ENCODE measurements around the gene ZFAND3. TPM values are rescaled to one million over a fixed set of nuclear protein-coding genes. Genes with fewer than 3 reads are reported as not detected.

ZFAND3 gene, protein sequence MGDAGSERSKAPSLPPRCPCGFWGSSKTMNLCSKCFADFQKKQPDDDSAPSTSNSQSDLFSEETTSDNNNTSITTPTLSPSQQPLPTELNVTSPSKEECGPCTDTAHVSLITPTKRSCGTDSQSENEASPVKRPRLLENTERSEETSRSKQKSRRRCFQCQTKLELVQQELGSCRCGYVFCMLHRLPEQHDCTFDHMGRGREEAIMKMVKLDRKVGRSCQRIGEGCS
- 10 to 100 TPM; 27.5 to 29.2 TPM for total RNA-seq

DNA sequence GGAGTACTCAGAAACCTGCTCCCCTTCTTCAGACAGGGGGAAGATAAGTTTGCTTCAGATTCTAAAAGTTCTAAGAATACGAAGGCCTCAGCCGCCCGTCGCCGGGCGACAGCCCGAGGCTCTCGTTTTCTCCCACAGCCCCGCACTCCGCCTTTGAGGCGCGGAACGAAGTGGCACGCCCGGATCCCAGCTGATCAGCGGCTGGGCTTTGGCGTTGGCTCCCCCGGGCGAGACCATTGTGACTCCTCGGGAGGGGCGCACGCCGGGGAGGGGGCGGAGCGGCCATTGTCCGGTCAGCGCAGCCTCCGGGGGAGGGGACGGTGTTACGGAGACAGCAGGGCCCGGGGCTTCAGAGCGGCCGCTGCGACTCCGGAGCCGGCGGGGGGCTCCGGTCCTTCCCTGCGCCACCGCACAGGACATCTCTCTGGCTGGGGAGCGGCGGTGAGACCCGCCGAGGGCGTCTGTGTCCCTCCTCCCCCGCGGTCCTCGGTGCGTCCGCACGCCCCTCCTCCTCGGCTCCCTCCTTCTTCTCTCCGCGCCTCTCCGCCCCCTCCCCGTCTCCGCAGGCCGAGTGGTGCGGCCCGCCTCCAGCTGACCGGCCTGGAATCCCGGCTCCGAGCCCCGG lies at the start of gene ZFAND3:
Gene ZFAND3 (plus strand): TSS at position 551 of the 625 bp plus-strand sequence. CDS start 219 bp downstream, outside the sequence.
- peak within 1 kb of the TSS; percentile 99 for H3K27ac Mint-ChIP-seq
- H3K27me3 Mint-ChIP-seq (ENCODE audit: low read depth) = peaks cover 11% of the 10 kb centered on the region
- peak; percentile 86 for ATAC-seq
- no peaks in the 10 kb centered on the region for H3K9me3 Mint-ChIP-seq (ENCODE audit: insufficient read depth)
- H3K36me3 Mint-ChIP-seq (ENCODE audit: low read depth) = peaks cover 3% of the 10 kb centered on the region
- DNase-seq = peak; percentile 95
- ChIA-PET CTCF (interaction anchor here (0.7 to 1.7 kb wide), 3 partner anchors 32 to 197 kb away, joined by 3 read pairs; no protein-coding TSS in a partner anchor), POLR2A (interaction anchor here (0.7 to 2.9 kb wide), 12 partner anchors 8 to 944 kb away, joined by 3 to 19 read pairs (median 4); partner anchors contain the start of gene CCDC167)
- H3K4me1 Mint-ChIP-seq (ENCODE audit: low read depth) = peaks cover 44% of the 10 kb centered on the region
- H3K4me3 Mint-ChIP-seq = peak within 1 kb of the TSS; percentile 98

DNA sequence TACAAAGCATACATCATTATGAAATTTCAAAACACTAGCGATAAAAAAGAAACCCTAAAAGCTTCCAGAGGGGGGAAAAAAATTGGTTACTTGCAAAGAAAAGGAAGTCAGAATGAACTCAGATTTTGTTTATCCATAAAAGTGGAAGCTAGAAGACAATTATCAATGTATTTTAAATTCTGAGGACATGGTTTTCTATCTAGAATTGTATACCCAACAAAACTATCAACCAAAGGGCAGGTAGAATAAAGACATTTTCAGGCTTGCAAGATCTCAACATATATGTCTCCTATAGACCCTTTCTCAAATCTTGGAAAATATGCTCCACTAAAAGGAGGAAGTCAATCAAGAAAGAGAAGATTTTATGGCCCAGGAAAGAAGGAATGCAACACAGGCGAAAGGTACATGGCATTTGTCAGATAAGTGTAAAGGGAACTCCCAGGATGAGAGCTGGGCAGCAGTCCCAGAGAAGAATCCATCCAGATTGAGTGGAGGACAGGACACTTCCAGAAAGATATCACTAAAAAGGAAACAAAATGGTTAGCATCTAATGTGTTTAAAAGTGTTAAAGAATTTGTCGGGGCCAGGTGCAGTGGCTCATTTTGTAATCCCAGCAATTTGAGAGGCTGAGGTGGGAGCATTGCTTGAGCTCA lies 45.4 kb upstream of the ZFAND3 start:
- CTCF ChIA-PET = no interaction called here
- ATAC-seq = no peak
- no peaks in the 10 kb centered on the region for H3K36me3 Mint-ChIP-seq (ENCODE audit: low read depth)

DNA sequence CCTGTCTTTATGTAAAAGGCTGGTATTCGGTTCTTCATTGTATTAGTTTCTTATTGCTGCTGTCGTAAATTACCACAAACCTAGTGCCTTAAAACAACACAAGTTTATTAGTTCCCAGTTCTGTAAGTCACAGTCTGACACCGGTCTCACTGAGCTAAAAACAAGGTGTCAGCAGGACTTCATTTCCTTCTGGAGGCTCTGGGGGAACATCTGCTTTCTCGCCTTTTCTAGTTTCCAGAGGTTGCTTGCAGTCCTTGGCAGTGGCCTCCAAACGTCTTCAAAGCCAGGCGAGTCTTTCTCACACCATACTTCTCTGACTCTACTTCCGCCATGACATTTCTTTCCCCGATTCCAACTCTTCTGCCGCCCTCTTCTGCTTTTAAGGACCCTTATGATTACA lies 43.0 kb upstream of the ZFAND3 start:
- ATAC-seq = no peak
- no peaks in the 10 kb centered on the region for H3K36me3 Mint-ChIP-seq (ENCODE audit: low read depth)
- DNase-seq = no peak
- CTCF ChIA-PET = no interaction called here
- peaks cover 5% of the 10 kb centered on the region for H3K27me3 Mint-ChIP-seq (ENCODE audit: low read depth)
- no peaks in the 10 kb centered on the region for H3K4me1 Mint-ChIP-seq (ENCODE audit: low read depth)
- no peak overlapping the region for H3K27ac Mint-ChIP-seq
- H3K9me3 Mint-ChIP-seq (ENCODE audit: insufficient read depth) = peaks cover 10% of the 10 kb centered on the region
- H3K4me3 Mint-ChIP-seq = no peak overlapping the region
- POLR2A ChIA-PET = interaction anchor here (0.6 kb wide), 1 partner anchor 1216 kb away, joined by 3 read pairs; no protein-coding TSS in a partner anchor

More for the DNA sequence above, 45.4 kb upstream of the ZFAND3 start:
- POLR2A ChIA-PET = no interaction called here
- peaks cover 10% of the 10 kb centered on the region for H3K9me3 Mint-ChIP-seq (ENCODE audit: insufficient read depth)
- H3K4me1 Mint-ChIP-seq (ENCODE audit: low read depth) = no peaks in the 10 kb centered on the region
- no peak for DNase-seq
- no peak overlapping the region for H3K27ac Mint-ChIP-seq
- H3K4me3 Mint-ChIP-seq = no peak overlapping the region
- H3K27me3 Mint-ChIP-seq (ENCODE audit: low read depth) = peaks cover 5% of the 10 kb centered on the region

GRCh38 chr6:37777272-37777834 lies 42.2 kb upstream of the ZFAND3 start:
- POLR2A ChIA-PET = no interaction called here
- no peak overlapping the region for H3K27ac Mint-ChIP-seq

GRCh38 chr6:37779111-37779800 lies 40.3 kb upstream of the ZFAND3 start:
- H3K4me3 Mint-ChIP-seq = no peak overlapping the region
- ChIA-PET POLR2A (no interaction called here), CTCF (no interaction called here)
- DNase-seq (no peak), ATAC-seq (no peak)
- peaks cover 16% of the 10 kb centered on the region for H3K4me1 Mint-ChIP-seq (ENCODE audit: low read depth)
- H3K27ac Mint-ChIP-seq = no peak overlapping the region
- H3K27me3 Mint-ChIP-seq (ENCODE audit: low read depth) = peaks cover 14% of the 10 kb centered on the region
- H3K9me3 Mint-ChIP-seq (ENCODE audit: insufficient read depth) = peaks cover 1% of the 10 kb centered on the region
- H3K36me3 Mint-ChIP-seq (ENCODE audit: low read depth) = no peaks in the 10 kb centered on the region

More at GRCh38 chr6:37777272-37777834, 42.2 kb upstream of the ZFAND3 start:
- CTCF ChIA-PET = no interaction called here
- Mint-ChIP-seq H3K27me3 (ENCODE audit: low read depth) (peaks cover 9% of the 10 kb centered on the region), H3K36me3 (ENCODE audit: low read depth) (no peaks in the 10 kb centered on the region), H3K9me3 (ENCODE audit: insufficient read depth) (peaks cover 9% of the 10 kb centered on the region), H3K4me1 (ENCODE audit: low read depth) (no peaks in the 10 kb centered on the region), H3K4me3 (no peak overlapping the region)
- DNase-seq (no peak), ATAC-seq (no peak)

GRCh38 chr6:37779902-37780628 lies 39.5 kb upstream of the ZFAND3 start:
- Mint-ChIP-seq H3K27me3 (ENCODE audit: low read depth) (peaks cover 20% of the 10 kb centered on the region), H3K9me3 (ENCODE audit: insufficient read depth) (no peaks in the 10 kb centered on the region), H3K27ac (no peak overlapping the region), H3K4me3 (no peak overlapping the region), H3K36me3 (ENCODE audit: low read depth) (no peaks in the 10 kb centered on the region), H3K4me1 (ENCODE audit: low read depth) (peaks cover 18% of the 10 kb centered on the region)
- CTCF ChIA-PET = no interaction called here
- DNase-seq (no peak), ATAC-seq (no peak)
- POLR2A ChIA-PET = no interaction called here

- Mint-ChIP-seq H3K9me3 (ENCODE audit: insufficient read depth) (no peaks in the 10 kb centered on the region), H3K27ac (no peak overlapping the region), H3K27me3 (ENCODE audit: low read depth) (peaks cover 26% of the 10 kb centered on the region), H3K4me3 (no peak overlapping the region), H3K4me1 (ENCODE audit: low read depth) (peaks cover 18% of the 10 kb centered on the region), H3K36me3 (ENCODE audit: low read depth) (no peaks in the 10 kb centered on the region)
- no peak for ATAC-seq
- POLR2A ChIA-PET = no interaction called here
- DNase-seq = no peak
- CTCF ChIA-PET = interaction anchor here (2.5 kb wide), 1 partner anchor 10 kb away, joined by 9 read pairs; no protein-coding TSS in a partner anchor
These were observed 37.7 kb upstream of the ZFAND3 start for GRCh38 chr6:37781788-37782187.

DNA sequence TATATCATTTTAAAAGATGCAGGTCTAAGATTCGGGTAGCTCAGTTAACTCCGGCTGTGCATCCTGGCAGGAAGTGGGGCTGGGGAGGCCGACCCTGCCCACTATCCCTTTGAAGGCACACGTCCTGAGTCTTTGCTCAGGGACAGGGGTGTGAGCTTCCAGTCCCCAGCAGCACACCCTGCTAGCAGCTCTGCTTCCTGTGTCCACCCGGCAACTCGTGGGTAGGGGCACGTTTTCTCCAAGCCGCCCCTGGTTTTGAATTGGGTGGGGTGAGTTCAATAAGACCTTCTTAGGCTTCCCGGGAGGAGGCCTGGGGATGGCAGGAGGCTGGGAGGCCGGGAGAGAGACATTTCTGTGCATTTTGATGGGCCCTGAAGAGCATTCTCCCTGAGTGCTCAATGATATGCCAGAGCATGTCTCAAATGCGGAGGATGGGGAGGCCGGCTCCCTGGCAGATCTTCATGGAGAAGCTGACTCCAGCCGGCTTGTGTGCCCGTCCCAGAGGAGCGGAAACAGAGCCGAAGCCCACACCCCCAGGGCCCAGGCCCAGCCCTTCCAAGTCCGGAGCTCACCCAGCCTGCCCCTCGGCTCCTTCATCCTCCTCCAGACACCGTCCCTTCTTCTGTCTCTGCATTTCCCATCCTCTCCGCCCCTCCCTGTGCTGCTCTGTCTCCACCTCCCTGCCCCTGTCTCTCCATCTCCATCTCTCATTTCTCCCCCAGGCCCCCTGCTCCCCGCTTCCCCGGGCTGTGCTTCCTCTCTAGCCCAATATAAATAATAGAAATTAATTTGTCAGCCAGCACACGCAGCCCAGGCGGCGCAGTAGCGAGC lies 36.3 kb upstream of the ZFAND3 start:
- no peak for DNase-seq
- no peaks in the 10 kb centered on the region for H3K9me3 Mint-ChIP-seq (ENCODE audit: insufficient read depth)
- CTCF ChIA-PET = interaction anchor here (1.0 to 2.5 kb wide), 3 partner anchors 8 to 202 kb away, joined by 3 to 9 read pairs (median 3); no protein-coding TSS in a partner anchor
- H3K36me3 Mint-ChIP-seq (ENCODE audit: low read depth) = no peaks in the 10 kb centered on the region
- peak overlapping the region; percentile 49 for H3K4me3 Mint-ChIP-seq
- H3K27ac Mint-ChIP-seq = no peak overlapping the region
- POLR2A ChIA-PET = interaction anchor here (0.6 kb wide), 1 partner anchor 12 kb away, joined by 3 read pairs; no protein-coding TSS in a partner anchor
- peaks cover 18% of the 10 kb centered on the region for H3K4me1 Mint-ChIP-seq (ENCODE audit: low read depth)
- ATAC-seq = peak; percentile 40
- H3K27me3 Mint-ChIP-seq (ENCODE audit: low read depth) = peaks cover 26% of the 10 kb centered on the region

DNA sequence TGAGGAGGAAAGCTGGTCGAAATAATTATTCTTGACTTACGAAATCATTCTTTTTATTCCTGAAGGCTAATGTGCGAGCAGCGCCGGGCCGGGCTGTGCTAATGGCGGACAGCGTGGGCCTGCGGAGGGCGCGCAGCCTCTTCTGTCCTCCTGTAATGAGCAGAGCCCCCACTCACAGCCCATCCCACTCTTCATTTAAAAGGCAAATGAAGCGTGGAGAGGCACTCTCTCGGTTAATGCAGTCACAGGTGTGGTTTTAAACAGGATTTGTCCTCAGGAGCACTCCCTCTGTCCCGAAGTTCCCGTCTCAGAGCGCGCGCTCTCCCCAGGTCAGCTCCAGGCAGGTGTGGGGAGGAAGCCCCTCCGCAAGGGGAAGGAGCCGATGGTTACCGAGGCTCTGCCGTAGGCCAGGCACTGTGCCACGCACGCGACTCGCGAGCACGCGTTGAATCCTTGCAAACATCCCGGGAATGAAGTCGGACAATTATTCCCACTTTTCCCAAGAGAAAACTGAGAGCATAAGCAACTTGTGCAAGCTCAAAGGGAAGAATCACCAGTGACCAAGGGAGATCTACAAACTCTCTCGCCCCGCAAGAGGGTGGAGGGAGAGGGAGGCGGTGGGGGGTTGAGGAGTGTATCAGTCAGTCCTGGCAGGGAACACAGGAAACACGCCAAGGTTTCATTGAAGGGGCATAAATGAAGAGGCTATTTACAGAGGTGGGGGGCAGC lies 35.5 kb upstream of the ZFAND3 start:
- H3K27me3 Mint-ChIP-seq (ENCODE audit: low read depth) = peaks cover 26% of the 10 kb centered on the region
- no peak overlapping the region for H3K27ac Mint-ChIP-seq
- ChIA-PET POLR2A (no interaction called here), CTCF (no interaction called here)
- peak overlapping the region; percentile 49 for H3K4me3 Mint-ChIP-seq
- no peak for DNase-seq
- no peaks in the 10 kb centered on the region for H3K9me3 Mint-ChIP-seq (ENCODE audit: insufficient read depth)
- no peaks in the 10 kb centered on the region for H3K36me3 Mint-ChIP-seq (ENCODE audit: low read depth)
- peak; percentile 52 for ATAC-seq
- H3K4me1 Mint-ChIP-seq (ENCODE audit: low read depth) = peaks cover 18% of the 10 kb centered on the region

DNA sequence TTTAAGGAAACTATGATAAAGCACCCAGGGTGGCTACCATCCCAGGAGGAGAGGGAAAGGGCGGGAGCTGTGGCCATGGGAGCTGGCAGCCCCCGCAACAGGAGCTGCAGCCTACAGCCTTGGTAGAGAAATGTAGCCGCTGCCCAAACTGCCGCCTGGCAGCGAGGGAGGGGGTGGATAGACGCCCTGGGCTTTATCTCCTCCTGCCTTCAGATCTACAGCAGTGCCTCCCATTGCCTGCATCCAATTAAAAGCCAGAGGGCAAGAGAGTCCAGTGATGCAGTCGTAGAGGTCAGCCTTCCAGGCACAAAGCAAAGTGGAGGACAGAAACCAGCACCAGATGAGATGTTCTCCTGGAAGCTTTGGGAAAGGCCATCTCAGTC lies 35.0 kb upstream of the ZFAND3 start:
- peaks cover 26% of the 10 kb centered on the region for H3K27me3 Mint-ChIP-seq (ENCODE audit: low read depth)
- H3K27ac Mint-ChIP-seq = no peak overlapping the region
- peaks cover 18% of the 10 kb centered on the region for H3K4me1 Mint-ChIP-seq (ENCODE audit: low read depth)
- ATAC-seq (no peak), DNase-seq (no peak)
- CTCF ChIA-PET = no interaction called here
- H3K36me3 Mint-ChIP-seq (ENCODE audit: low read depth) = no peaks in the 10 kb centered on the region
- POLR2A ChIA-PET = no interaction called here
- no peaks in the 10 kb centered on the region for H3K9me3 Mint-ChIP-seq (ENCODE audit: insufficient read depth)
- no peak overlapping the region for H3K4me3 Mint-ChIP-seq

Measured in activated CD8-positive, alpha-beta T cell treated with anti-CD3 and anti-CD28 coated beads, Interleukin-2, amount 10 ng/mL, durations not matched to agents 7 days and 5 days (primary cell).